NAMALWA (cell line): ENCODE measurements around the gene TBC1D24.

Source experiments
- DNase-seq: peaks from one replicate; pipeline ENCODE4 v3.0.0-alpha.2; 2015; ENCODE audit warnings: low spot score

Gene TBC1D24

GRCh38 chr16:2450535-2450934 is 24.4 kb upstream of the TBC1D24 start:
- no peak for DNase-seq

DNA sequence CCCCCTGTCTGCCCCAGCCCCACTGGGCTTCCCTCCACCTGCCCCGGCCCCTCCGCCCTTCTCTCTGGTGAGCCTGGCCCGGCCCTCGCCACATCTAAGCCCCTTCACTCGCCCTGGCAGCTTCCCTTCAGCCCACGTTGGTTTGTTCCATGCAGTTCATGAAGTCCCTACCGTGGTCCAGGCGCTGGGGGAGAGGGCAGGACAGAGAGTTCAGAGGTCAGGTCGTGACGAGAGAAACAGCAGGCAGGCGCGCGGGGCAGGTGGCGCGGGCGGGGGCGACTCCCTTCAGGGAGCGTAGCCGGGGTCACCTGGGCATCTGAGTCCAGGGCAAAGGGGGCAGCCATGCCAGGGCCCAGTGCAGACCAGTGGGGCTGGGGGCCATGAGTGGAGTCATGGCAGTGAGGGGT is 23.9 kb upstream of the TBC1D24 start:
- no peak for DNase-seq

DNA sequence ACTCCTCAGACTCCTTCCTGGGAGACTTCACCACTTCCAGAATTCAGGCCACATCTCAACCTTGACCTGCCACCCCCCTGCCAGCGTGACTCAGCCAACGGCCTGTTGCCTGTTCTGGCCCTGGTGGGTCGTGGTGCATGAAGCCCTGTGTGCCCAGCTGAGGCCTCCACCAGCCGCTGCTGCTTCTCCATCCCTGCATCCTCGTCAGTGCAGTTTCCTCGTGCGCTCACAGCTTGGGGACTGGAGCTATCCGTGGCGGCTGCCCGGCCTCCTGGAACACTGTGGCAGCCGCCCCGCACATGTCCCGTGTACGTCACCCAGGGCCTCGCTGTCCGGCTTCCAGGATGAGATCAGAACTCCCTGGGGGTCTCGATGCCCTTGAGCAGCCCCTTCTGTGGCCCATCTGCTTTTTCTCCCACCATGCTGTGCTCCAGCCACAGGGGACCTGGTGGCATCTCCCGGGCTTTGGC is 23.0 kb upstream of the TBC1D24 start:
- no peak for DNase-seq

DNA sequence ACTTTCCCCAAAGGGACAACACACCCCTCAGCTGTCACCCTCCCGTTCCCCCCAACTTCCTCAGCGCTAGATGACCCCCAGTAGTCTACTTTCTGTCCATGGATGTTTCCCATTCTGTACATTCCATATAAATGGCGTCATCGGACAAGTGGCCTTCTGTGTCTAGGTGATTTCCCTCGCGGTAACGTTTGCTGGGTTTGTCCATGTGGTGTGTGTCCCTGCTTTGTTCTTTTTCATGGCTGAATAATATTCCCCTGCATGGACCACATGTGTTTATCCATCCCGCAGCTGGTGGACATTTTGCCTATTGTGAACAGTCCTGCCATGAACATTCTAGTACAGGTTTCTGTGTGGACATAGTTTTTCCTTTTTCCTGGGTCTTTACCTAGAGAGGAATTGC is 22.3 kb upstream of the TBC1D24 start:
- no peak for DNase-seq

DNA sequence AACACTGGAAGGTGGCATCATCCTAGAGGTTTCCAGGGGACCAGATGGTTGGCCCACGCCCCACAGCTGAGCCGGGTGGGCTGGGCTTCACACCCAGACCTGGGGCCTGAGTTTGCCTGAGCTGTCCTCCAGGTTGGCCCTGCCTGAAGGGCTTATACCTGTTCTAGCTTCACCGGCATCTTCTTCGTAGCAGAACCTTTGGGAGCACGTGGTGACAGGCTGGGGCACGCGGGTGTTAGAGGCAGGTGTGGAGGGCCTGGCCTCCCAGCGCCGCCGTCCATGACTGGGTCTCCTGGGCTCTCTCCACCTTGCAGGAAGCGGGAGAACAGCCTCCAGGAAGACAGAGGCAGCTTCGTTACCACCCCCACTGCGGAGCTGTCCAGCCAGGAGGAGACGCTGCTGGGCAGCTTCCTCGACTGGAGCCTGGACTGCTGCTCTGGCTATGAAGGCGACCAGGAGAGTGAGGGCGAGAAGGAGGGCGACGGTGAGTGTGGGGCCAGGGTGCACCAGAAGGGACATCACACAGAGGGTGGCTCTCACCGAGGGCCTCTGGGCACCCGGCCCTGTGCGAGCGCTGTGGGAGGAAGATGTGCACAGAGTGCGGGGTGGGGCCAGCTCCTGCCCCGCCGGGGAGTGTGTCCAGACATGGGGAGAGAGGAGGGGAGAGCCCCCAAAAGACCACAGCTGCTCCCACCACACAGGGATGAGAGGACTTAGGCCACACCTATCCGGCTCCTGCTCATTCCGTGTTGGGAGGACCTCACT is 19.7 kb upstream of the TBC1D24 start:
- no peak for DNase-seq

DNA sequence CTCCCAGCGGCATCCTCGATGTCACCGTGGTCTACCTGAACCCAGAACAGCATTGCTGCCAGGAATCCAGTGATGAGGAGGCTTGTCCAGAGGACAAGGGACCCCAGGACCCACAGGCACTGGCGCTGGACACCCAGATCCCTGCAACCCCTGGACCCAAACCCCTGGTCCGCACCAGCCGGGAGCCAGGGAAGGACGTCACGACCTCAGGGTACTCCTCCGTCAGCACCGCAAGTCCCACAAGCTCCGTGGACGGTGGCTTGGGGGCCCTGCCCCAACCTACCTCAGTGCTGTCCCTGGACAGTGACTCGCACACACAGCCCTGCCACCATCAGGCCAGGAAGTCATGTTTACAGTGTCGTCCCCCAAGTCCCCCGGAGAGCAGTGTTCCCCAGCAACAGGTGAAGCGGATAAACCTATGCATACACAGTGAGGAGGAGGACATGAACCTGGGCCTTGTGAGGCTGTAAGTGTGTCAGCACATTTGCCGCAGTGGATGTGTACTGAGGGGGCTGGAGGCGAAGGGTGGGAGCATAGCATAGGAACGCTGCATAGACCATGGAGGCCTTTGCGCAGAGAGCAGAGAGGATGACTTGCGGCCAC is 18.3 kb upstream of the TBC1D24 start:
- no peak for DNase-seq

DNA sequence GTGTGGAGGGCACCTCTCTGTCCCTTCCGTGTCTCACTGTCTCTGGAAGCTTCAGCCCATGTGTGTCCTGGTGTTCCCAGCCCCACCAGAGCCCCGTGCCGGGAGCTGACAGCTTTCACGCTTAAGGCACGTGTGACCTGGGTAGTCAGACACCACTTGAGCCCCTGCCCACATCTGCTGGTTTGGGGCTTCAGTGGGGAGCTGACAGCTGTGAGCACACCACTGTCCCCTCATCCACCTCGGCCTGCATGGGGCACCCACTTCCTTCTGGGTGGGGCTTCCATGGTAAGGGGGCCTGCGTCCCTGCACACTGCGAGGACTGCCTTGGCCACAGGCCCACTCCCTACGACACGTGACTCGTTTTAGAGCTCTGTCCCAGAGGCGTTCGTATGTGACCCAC is 17.7 kb upstream of the TBC1D24 start:
- DNase-seq, result no peak

DNA sequence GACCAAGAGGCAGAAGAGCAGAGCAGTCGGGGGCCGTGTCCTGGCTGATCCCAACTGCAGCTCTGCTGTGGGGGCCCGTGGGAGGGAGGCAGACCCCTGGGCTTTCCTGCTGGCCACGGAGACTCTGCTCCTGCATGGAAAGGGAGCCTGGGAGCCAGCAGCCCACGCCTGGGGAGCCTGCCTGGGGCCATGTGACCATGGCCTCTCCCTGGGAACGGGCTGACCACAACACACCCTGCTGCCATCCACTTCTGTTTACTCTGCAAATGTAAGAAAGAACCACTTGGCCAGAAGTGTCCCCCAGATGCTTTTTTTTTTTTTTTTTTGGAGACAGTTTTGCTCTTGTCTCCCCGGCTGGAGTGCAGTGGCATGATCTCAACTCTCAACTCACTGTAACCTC is 17.0 kb upstream of the TBC1D24 start:
- DNase-seq, result no peak

GRCh38 chr16:2458887-2459646 is 15.9 kb upstream of the TBC1D24 start:
- DNase-seq, result peak; percentile 35

DNA sequence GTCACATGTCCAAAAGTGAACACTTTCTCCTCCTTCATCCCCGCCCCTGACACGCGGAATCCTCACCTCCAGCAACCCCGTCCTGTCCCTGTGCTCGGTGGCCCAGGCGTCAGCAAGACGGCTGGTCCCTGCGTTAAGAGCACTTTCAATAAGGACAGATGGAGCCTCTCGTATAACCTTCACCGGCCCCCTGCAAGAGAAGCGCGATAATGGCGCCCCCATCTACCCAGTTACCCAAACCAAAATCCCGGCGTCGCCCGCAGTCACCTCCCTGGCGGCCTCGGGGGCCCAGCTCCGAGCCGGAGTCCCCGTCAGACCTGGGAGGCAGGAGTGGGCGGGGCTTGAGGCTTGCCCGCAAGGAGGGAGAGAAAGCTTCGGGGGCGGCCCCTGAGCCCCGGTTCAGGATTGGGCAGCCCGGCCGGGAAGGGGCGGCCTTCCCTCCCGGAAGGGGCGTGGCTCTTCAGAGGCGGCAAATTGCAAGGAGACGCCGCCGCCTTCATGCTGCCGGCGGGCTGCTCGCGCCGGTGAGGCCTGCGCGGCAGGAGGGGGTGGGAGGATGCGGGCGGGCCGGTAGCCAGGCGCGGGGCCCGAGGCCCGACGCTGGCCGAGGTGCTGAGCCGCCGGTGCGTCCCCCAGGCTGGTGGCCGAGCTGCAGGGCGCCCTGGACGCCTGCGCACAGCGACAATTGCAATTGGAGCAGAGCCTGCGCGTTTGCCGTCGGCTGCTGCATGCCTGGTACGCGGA is 15.1 kb upstream of the TBC1D24 start, which contains the start of gene TEDC2:
Gene TEDC2 (plus strand): TSS at position 463 of the 744 bp plus-strand sequence. CDS start 36 bp downstream, at position 499.
- DNase-seq, result peak; percentile 97

DNA sequence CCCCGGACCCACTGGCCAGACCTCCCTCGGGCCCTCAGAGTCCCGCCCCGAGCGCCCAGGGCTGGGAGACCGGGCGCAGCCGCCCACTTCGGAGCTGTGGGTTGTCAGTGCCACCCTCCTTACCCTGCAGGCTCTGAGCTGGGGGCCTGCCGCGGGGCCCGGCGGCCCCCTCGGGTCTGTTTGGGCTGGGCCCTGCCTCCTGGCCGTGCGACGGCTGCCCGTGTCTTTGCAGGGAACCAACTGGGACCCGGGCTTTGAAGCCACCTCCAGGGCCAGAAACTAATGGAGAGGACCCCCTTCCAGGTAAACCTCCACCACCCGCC is 14.6 kb upstream of the TBC1D24 start:
- DNase-seq, result no peak

DNA sequence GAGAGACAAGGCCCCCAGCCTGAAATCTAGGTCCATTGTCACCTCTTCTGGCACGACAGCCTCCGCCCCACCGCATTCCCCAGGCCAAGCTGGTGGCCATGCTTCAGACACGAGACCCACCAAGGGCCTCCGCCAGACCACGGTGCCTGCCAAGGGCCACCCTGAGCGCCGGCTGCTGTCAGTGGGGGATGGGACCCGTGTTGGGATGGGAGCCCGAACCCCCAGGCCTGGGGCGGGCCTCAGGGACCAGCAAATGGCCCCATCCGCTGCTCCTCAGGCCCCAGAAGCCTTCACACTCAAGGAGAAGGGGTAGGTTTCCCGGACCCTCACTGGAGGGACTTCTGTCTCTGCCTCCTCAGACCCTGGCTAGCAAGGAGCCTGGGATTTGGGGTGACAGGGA is 14.0 kb upstream of the TBC1D24 start:
- DNase-seq, result no peak

GRCh38 chr16:2462031-2462866 is 12.7 kb upstream of the TBC1D24 start:
- no peak for DNase-seq

DNA sequence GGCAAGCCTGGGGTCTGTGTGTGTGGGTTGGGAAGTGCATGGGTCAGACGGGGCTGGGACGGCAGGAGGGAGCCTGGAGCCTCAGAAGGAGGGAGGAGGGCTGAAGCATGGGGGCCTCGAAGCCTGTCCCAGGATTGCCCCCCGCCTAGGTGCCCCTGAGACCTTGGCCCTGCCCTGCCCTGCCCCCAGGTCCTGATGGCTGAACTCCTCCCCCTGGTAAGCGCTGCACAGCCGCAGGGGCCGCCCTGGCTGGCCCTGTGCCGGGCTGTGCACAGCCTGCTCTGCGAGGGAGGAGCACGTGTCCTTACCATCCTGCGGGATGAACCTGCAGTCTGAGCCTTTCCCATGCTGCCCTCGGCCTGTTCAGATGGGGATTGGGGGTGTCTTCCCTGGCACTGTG is 10.6 kb upstream of the TBC1D24 start:
- DNase-seq, result no peak

GRCh38 chr16:2465653-2466415 is 9.1 kb upstream of the TBC1D24 start:
- peak; percentile 50 for DNase-seq

- DNase-seq, result peak; percentile 61
Observed at GRCh38 chr16:2466667-2467527, 8.0 kb upstream of the TBC1D24 start.

DNA sequence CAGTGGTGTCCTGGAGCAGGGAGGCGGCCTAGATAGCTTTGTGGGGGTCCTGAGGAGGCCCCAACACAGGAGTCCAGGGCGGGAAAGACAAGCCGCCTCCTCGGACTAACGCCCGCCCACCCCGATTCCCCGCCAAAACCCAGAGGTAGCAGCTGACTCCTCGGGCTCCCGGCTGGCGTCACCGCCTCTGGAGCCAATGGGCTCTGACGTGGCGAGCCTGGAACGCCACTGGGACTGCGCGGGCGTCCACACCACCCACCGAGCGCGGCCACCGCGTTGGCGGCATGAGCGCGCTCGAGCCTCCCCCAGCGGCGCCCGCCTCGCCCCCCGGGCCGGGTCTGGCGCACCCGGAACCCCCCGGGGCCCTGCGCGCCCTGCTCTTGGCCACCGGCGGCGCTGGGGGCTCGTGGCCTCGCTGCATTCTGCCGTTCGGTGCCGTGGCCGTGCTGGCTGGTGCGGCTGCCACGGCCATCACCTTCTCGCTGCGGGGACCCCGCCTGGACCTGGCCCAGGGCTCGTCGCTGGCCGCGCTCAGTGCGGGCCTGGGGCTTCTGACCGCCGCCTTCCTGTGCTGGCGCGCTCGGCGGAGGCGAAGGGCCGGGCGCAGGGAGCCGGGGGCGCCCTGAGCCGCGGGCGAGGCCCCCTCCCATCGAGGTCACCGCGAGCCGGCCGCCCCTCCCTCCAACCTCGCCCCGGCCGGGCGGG is 7.2 kb upstream of the TBC1D24 start:
- DNase-seq, result peak; percentile 72

GRCh38 chr16:2468233-2468724 is 6.6 kb upstream of the TBC1D24 start:
- DNase-seq, result peak; percentile 82
